HG02884 (cell line): ENCODE data around the gene LAX1.
"Not testable (repeated sequence)": the region's sequence is repeated elsewhere in the genome, so short reads cannot be mapped to it uniquely, and the experiment has no call there.

ENCODE experiments used
- ATAC-seq: cut with Tn5 transposase; IDR thresholded peaks from one replicate; pipeline ENCODE4 v1.9.1; 2021; ENCODE audit warnings: mild to moderate bottlenecking, moderate library complexity; ENCODE audit not compliant: unreplicated experiment

The LAX1 gene

DNA sequence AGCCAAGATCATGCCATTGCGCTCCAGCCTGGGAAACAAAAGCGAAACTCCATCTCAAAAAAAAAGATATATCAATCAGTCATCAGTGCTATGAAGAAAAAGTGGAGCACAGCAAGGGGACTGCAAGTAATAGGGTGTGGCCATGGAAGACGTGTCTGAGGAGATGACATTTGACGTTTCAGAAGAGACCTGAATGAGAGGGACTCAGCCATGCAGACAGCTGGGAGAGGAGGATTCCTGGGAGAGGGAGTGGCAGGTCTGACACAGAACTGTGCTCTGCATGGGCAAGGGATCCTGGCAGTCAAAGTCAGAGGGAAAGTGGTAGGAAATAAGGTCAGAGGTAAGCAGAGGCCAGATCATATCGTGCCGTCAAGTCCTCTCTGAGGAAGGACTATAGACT, 3.3 kb downstream of the LAX1 start:
- no peak for ATAC-seq

- ATAC-seq, result no peak
Measured at GRCh38 chr1:203769505-203770343, 4.7 kb downstream of the LAX1 start.

- no peak for ATAC-seq
Measured at GRCh38 chr1:203771901-203772301, 6.9 kb downstream of the LAX1 start.

GRCh38 chr1:203772836-203773235, 7.9 kb downstream of the LAX1 start:
- ATAC-seq, result no peak

GRCh38 chr1:203776636-203777035, 11.7 kb downstream of the LAX1 start:
- ATAC-seq, result no peak

GRCh38 chr1:203777596-203777995, 12.6 kb downstream of the LAX1 start:
- ATAC-seq, result no peak

- no peak for ATAC-seq
Measured at GRCh38 chr1:203778146-203778545, 13.2 kb downstream of the LAX1 start.

- ATAC-seq, result no peak
Measured at GRCh38 chr1:203778789-203779188, 13.8 kb downstream of the LAX1 start.

DNA sequence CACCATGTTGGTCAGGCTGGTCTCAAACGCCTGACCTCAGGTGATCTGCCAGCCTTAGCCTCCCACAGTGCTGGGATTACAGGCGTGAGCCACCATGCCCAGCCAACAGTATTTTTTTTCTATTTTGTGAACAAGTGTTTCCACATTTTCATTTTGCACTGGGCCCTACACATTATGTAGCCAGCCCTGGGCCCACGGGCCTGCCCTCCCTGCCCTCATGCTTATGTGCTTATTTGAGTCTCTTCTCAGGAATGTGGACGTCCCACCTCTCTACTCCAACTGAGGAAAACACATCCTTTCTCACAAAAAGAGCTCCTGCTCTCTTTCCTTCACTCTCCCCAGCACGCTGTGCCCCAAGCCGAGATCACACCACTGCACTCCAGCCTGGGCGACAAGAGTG, 17.0 kb downstream of the LAX1 start:
- no peak for ATAC-seq

- no peak for ATAC-seq
Measured at GRCh38 chr1:203789966-203790365, 25.0 kb downstream of the LAX1 start.

DNA sequence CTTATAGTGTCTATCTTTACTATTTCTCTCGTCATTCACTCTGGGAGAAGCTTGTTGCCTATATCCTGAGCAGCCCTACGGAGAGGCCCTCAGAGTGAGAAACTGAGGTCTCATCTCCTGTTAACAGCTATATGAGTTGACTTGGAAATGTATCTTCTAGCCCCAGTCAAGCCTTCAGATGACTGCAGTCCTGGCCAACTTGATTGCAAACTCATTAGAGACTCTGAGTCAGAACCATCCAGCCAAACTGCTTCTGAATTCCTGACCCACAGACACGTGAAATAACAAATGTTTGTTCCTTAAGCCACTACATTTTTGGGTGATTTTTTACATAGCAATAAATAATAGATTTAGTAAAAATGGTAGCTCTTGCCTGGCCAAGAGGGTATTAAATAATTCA, 26.5 kb downstream of the LAX1 start:
- no peak for ATAC-seq

- ATAC-seq, result no peak
Measured at GRCh38 chr1:203792486-203792885, 27.5 kb downstream of the LAX1 start.

- not testable (repeated sequence) for ATAC-seq
Measured at GRCh38 chr1:203793561-203793960, 28.6 kb downstream of the LAX1 start.

- ATAC-seq, result no peak
Measured at GRCh38 chr1:203794764-203795440, 29.9 kb downstream of the LAX1 start.

DNA sequence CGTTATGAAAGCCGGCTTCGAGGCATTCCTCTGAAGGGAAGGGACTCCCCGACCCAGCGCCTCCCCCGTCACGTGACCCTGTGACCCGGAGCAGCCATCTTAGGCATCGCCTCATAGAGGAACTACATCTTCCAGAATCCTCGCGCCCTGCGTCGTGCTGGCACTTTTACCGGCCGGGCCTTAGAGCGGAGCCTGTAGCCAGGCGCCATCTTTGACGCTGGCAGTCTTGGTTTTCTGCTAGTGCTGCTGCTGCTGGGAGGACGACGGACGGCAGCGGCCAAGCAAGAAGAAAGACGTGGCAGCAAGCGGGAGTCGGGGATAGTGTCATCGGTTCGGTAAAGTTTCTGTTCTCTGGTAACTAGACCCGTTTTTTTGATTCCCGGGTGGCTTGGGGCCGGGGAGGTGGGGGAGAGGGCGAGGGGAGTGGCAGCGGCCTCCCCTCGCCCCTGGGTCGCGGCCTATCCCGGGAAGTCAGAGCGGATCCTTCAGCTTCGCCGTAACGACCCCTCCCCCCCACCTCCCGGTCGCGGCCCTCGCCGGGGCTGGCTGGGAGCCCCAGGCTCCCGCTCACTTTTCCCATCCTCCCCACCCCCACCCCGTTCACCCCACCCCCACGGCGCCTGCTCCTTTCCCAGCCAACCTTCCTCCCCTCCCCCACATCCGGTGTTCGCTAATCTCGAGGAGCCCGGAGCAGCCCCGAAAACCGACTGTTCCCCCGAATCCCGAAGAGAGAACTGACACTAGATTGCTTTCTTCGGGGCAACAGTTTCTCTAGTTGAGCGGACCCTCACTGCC, 30.7 kb downstream of the LAX1 start, which contains the start of the genes ZBED6 and ZC3H11A:
Gene ZBED6, plus strand, starts transcription at position 183 of the 795 bp plus-strand sequence. CDS start 1,900 bp downstream, outside the sequence.
Gene ZC3H11A, plus strand, starts transcription at position 183 of the 795 bp plus-strand sequence. CDS start 21,448 bp downstream, outside the sequence.
- ATAC-seq, result peak; percentile 92

DNA sequence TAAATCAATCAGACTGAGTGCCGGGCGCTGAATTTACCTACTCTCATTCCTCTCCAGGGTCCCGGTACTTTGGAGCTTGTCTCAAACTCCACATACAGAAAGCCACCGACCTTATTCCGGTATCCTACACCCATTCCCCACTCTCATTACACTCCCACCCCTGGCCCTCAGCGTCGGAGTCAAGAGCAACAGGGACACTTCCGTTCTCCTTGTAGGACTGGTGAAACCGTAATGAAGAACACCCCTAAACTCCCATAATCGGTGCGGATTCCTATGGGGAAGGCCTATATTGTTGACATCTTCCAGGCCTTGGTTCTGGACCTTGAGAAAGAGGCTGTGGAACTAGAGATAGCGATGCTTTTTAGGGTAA, 31.2 kb downstream of the LAX1 start:
- ATAC-seq, result peak; percentile 8

GRCh38 chr1:203797216-203797615, 32.2 kb downstream of the LAX1 start:
- ATAC-seq, result no peak

DNA sequence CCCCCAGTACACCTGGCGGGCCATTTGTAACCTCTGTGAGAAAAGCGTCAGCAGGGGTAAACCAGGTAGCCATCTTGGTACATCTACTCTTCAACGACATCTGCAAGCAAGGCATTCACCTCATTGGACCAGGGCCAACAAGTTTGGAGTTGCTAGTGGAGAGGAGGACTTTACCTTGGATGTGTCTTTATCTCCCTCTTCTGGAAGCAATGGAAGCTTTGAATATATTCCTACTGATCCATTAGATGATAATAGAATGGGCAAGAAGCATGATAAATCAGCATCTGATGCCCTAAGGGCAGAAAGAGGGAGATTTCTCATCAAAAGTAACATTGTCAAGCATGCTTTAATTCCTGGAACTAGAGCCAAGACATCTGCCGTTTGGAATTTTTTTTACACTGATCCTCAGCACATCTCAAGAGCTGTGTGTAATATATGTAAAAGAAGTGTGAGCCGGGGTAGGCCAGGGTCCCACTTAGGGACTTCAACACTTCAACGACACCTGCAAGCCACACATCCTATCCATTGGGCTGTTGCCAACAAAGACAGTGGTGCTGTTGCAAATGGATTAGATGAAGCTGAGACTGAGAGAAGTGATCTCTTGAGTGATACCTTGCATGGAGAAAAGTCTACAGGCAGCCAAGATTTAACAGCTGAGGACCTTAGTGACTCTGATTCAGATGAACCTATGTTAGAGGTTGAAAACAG, 33.1 kb downstream of the LAX1 start:
- ATAC-seq, result no peak

DNA sequence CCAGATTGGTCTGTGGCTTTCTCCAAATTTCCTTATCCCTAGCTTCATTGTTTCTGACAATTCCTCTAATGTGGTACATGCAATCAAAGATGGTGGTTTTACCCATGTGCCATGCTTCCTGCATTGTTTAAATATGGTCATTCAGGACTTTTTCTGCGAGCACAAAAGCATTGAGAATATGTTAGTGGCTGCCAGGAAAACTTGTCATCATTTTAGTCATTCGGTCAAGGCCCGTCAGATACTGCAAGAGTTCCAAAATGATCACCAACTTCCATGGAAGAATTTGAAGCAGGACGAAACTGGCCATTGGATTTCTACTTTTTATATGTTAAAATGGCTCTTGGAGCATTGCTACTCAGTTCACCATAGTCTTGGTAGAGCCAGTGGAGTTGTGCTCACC, 34.2 kb downstream of the LAX1 start:
- no peak for ATAC-seq

- ATAC-seq, result no peak
Measured at GRCh38 chr1:203799971-203800370, 35.0 kb downstream of the LAX1 start.

GRCh38 chr1:203805689-203806088, 40.7 kb downstream of the LAX1 start:
- no peak for ATAC-seq
